Mammary epithelial cell (primary cell): ENCODE measurements around the gene GNAT2.

ENCODE experiments used
- EZH2 ChIP-seq: IDR thresholded peaks from 2 replicates; pipeline ENCODE4 v1.6.1; 2012; ENCODE audit warnings: low read length, inconsistent platforms, borderline replicate concordance
- TF ChIP-seq, protein P1 (sequence below), 2 donors: IDR thresholded peaks in 1 of 2; conservative IDR thresholded peaks in 1 of 2; 2 replicates each; pipeline ENCODE4 v1.5.1; 2011 to 2012; ENCODE audit warnings: inconsistent platforms in 2 of 2, low read length in 2 of 2, mild to moderate bottlenecking in 2 of 2, control low read depth in 1 of 2, low read depth in 1 of 2; ENCODE audit not compliant: insufficient read depth in 1 of 2; ENCODE audit errors: extremely low read depth in 1 of 2

GRCh38 chr1:109603229-109603628, 16.2 kb downstream of the GNAT2 start:
- TF ChIP-seq, protein P1, sequence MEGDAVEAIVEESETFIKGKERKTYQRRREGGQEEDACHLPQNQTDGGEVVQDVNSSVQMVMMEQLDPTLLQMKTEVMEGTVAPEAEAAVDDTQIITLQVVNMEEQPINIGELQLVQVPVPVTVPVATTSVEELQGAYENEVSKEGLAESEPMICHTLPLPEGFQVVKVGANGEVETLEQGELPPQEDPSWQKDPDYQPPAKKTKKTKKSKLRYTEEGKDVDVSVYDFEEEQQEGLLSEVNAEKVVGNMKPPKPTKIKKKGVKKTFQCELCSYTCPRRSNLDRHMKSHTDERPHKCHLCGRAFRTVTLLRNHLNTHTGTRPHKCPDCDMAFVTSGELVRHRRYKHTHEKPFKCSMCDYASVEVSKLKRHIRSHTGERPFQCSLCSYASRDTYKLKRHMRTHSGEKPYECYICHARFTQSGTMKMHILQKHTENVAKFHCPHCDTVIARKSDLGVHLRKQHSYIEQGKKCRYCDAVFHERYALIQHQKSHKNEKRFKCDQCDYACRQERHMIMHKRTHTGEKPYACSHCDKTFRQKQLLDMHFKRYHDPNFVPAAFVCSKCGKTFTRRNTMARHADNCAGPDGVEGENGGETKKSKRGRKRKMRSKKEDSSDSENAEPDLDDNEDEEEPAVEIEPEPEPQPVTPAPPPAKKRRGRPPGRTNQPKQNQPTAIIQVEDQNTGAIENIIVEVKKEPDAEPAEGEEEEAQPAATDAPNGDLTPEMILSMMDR (conservative IDR thresholded peaks at IDR 0.05 in 1 of 2, IDR thresholded peaks at IDR 0.05 in 1 of 2; ENCODE audit: extremely low read depth in 1 of 2, insufficient read depth in 1 of 2, low read depth in 1 of 2, low read length in 2 of 2) = no peak
- no peak for TF ChIP-seq EZH2
